Measurements from ENCODE around the gene HHIP. TPM values are rescaled to one million over a fixed set of nuclear protein-coding genes. Genes with fewer than 3 reads are reported as not detected.

HHIP gene
- total and polyA plus RNA-seq, 9 of the 15 experiments (the other 6 are each of a cell fraction or from before 2014, with no cell fraction given), result 0.09 TPM; not detected in 8

- TF ChIP-seq ZNF318 (IDR thresholded peaks at IDR 0.05; ENCODE audit: borderline replicate concordance in 1 of 2, low read depth in 1 of 2), result no peak
- no peak for TF ChIP-seq TSHZ1 (CRISPR knock-in tag; IDR thresholded peaks at IDR 0.05)
- TF ChIP-seq, protein P1, sequence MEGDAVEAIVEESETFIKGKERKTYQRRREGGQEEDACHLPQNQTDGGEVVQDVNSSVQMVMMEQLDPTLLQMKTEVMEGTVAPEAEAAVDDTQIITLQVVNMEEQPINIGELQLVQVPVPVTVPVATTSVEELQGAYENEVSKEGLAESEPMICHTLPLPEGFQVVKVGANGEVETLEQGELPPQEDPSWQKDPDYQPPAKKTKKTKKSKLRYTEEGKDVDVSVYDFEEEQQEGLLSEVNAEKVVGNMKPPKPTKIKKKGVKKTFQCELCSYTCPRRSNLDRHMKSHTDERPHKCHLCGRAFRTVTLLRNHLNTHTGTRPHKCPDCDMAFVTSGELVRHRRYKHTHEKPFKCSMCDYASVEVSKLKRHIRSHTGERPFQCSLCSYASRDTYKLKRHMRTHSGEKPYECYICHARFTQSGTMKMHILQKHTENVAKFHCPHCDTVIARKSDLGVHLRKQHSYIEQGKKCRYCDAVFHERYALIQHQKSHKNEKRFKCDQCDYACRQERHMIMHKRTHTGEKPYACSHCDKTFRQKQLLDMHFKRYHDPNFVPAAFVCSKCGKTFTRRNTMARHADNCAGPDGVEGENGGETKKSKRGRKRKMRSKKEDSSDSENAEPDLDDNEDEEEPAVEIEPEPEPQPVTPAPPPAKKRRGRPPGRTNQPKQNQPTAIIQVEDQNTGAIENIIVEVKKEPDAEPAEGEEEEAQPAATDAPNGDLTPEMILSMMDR (IDR thresholded peaks at IDR 0.05 in 2 of 3, conservative IDR thresholded peaks at IDR 0.05 in 1 of 3; ENCODE audit: insufficient read depth in 2 of 3, low read depth in 1 of 3, low read length in 3 of 3), result peak; percentile 32 to 54 (median 51); a peak in 5 of 6 replicates
- TF ChIP-seq, protein P2, sequence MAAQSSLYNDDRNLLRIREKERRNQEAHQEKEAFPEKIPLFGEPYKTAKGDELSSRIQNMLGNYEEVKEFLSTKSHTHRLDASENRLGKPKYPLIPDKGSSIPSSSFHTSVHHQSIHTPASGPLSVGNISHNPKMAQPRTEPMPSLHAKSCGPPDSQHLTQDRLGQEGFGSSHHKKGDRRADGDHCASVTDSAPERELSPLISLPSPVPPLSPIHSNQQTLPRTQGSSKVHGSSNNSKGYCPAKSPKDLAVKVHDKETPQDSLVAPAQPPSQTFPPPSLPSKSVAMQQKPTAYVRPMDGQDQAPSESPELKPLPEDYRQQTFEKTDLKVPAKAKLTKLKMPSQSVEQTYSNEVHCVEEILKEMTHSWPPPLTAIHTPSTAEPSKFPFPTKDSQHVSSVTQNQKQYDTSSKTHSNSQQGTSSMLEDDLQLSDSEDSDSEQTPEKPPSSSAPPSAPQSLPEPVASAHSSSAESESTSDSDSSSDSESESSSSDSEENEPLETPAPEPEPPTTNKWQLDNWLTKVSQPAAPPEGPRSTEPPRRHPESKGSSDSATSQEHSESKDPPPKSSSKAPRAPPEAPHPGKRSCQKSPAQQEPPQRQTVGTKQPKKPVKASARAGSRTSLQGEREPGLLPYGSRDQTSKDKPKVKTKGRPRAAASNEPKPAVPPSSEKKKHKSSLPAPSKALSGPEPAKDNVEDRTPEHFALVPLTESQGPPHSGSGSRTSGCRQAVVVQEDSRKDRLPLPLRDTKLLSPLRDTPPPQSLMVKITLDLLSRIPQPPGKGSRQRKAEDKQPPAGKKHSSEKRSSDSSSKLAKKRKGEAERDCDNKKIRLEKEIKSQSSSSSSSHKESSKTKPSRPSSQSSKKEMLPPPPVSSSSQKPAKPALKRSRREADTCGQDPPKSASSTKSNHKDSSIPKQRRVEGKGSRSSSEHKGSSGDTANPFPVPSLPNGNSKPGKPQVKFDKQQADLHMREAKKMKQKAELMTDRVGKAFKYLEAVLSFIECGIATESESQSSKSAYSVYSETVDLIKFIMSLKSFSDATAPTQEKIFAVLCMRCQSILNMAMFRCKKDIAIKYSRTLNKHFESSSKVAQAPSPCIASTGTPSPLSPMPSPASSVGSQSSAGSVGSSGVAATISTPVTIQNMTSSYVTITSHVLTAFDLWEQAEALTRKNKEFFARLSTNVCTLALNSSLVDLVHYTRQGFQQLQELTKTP (IDR thresholded peaks at IDR 0.05; ENCODE audit: low read depth in 1 of 2, partially characterized antibody in 2 of 2), result no peak
Observed at GRCh38 chr4:144787365-144788258, 141.7 kb downstream of the HHIP start (continued).
